ENCODE data around the gene RCOR1. TPM values are rescaled to one million over a fixed set of nuclear protein-coding genes. Genes with fewer than 3 reads are reported as not detected.

RCOR1 gene
- total and polyA plus RNA-seq, 12 donors = 3.1 to 16.9 (median 12.5) TPM

DNA sequence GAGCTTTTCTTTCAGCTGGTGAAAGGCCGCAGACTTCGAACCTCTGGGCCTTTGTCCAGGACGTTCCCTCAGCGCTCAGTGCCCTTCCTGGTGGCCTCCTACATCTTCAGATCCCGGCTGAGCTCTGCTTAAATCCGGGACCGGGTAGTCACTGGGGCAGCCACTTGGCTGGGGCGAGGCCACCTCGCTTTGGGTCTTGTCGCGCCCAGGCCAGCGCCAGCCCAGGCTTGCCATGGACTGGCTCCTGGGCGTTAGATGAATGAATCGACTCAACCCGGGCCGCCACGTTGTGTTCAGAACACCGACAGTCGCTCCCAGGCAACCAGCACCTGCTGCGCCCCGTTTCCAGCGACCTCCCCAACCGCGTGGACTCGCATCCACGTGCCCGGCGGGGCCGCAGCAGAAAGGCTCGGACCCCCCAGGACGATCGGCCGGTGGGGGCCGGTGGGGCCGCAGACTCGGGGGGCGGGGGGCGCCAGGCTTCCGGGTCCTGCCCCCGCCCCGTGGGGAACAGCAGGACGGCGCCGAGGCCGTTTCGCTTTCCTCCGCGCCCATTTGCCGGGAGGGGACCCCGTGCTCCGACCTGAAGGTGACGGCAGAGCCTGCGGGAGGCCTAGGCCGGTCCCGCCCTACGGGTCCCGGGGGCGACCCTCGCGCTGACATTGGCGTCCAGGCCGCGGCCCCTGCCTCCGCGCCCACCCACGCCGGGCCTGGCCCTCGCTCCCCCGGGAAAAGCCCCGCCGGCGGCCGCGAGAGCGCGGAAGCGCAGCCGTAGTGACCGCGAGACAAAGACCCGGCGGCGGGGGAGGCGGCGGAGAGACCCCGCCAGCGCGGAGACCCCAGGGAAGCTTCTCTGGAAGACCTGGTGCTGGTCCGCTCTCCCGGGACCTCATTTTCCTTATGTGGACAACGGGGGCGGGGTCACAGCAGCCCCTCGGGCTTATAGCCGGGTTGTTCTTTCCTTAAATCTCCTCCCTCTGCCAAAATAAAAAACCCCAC lies 37.3 kb upstream of the RCOR1 start:
- peak; percentile 36 to 47 for DNase-seq
- peaks cover 0 to 16% (median 4%) of the 10 kb centered on the region in 9 donors for H3K4me1 ChIP-seq
- WGBS, 2 donors = 4 to 5% methylated on average over 89 to 94 of the region's 94 CpGs
- H3K4me3 ChIP-seq = peak overlapping the region; percentile 73 to 99 (median 86)
- TF ChIP-seq, protein P1, sequence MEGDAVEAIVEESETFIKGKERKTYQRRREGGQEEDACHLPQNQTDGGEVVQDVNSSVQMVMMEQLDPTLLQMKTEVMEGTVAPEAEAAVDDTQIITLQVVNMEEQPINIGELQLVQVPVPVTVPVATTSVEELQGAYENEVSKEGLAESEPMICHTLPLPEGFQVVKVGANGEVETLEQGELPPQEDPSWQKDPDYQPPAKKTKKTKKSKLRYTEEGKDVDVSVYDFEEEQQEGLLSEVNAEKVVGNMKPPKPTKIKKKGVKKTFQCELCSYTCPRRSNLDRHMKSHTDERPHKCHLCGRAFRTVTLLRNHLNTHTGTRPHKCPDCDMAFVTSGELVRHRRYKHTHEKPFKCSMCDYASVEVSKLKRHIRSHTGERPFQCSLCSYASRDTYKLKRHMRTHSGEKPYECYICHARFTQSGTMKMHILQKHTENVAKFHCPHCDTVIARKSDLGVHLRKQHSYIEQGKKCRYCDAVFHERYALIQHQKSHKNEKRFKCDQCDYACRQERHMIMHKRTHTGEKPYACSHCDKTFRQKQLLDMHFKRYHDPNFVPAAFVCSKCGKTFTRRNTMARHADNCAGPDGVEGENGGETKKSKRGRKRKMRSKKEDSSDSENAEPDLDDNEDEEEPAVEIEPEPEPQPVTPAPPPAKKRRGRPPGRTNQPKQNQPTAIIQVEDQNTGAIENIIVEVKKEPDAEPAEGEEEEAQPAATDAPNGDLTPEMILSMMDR (IDR thresholded peaks at IDR 0.05) = no peak
- H3K27ac ChIP-seq = peak overlapping the region in 8 of 10 donors; percentile 41 to 86 (median 66)
- peak; percentile 61 to 85 (median 69) for ATAC-seq
- H3K9me3 ChIP-seq = no peaks in the 10 kb centered on the region
- intact Hi-C loops (cut with DNase I) = no loop called here
- no peaks in the 10 kb centered on the region for H3K36me3 ChIP-seq
- H3K27me3 ChIP-seq = peaks cover 0 to 6% (median 0%) of the 10 kb centered on the region in 7 donors

DNA sequence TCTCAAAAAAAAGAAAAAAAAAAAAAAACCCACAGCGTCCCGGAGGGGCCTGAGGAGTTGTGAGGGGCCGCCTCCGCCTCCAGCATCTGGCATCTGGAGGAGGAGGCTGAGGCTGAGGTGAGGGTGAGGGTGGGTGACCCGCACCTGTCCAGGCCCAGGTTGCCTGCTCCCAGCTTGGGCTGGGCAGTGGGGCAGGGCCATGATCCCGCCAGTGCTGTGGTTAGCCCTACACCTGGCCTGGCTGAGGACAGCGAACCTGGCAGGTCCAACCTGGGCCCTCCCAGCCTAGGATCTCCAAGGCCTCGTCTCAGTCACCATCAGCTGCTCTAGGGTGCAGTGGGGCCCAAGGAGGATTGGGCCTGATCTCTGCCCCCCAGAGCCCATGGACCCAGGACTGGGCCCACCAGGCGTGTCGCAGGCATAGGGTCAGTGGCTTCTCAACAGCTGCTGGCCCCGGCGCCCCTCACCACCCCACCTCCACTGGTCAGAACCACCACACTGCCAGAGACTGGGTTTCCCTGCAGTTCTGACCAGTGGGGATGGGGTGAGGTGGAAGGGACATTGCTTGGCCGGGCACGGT lies 36.3 kb upstream of the RCOR1 start:
- TF ChIP-seq, protein P1 (IDR thresholded peaks at IDR 0.05) = no peak
- Histone ChIP-seq H3K4me1 (peaks cover 0 to 16% (median 4%) of the 10 kb centered on the region in 9 donors), H3K4me3 (peak overlapping the region in 1 of 10 donors; percentile 99), H3K27me3 (no peaks in the 10 kb centered on the region), H3K9me3 (no peaks in the 10 kb centered on the region), H3K27ac (no peak overlapping the region), H3K36me3 (no peaks in the 10 kb centered on the region)
- 96 to 98% methylated on average over 13 to 14 of the region's 14 CpGs for WGBS, 2 donors
- intact Hi-C loops (cut with DNase I) = no loop called here
- DNase-seq = no peak
- ATAC-seq = peak in 2 of 8 donors; percentile 16 to 45

DNA sequence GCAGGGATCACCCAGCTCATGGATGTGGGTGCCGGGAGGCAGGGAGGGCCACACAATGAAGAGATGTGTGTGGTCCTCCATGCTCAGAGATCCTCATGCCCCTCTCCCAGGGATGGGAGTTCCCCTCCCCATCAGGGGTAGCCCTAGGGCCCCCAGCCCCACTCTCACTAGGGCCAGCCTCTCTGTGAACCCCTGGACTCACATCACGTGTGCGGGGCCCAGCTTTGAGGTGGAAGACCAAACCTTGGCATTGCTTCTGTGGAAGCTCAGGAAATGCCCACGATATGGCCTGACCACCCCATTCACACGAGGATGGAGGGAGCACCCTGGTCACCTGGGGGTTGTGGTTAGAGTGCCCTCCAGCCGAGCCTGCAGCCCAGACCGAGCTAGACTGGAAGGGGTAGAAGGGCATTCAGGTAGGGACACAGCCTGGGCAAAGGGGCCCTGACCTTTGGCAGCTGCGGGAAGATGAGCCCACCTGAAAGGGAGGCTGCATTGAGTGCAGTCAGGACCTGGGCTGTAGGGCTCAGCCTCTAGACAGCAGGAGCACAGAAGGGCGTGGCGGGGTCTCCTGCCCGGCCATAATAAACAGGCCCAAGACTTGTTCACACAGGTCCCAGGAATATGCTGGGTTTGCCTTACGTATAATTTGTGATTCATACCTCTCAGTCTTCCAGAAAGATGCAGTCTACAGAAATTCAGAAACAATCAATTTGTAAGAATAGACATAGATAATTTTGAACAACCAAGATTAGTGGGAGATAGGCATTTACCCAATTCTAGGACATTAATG lies 34.8 kb upstream of the RCOR1 start:
- intact Hi-C loops (cut with DNase I) = no loop called here
- Histone ChIP-seq H3K36me3 (no peaks in the 10 kb centered on the region), H3K4me3 (no peak overlapping the region), H3K9me3 (no peaks in the 10 kb centered on the region), H3K27ac (no peak overlapping the region), H3K4me1 (peaks cover 0 to 12% (median 4%) of the 10 kb centered on the region in 9 donors), H3K27me3 (no peaks in the 10 kb centered on the region)
- WGBS, 2 donors = 91% methylated on average over 12 of the region's 12 CpGs
- ATAC-seq (no peak), DNase-seq (no peak)
- TF ChIP-seq, protein P1 (IDR thresholded peaks at IDR 0.05) = no peak

DNA sequence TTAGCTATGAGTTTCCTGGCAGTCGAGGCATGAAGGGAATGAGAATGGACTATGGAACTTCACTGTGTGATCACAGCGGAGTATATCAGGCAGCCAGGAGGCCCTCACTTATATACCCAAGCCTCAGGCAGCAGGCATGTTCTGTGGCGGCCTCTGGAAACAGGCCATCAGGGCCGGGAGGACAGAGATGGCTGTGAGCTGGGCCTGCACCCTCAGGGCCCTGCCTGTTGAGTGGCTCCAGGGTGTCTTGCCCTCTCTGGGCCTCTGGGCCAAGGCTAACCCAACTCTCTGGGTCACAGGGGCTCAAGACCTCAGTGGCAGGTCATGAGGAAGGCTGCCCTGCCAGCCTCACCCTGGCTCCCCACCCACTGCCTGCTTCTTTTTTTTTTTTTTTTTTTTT lies 33.9 kb upstream of the RCOR1 start:
- TF ChIP-seq, protein P1 (IDR thresholded peaks at IDR 0.05) = no peak
- Histone ChIP-seq H3K36me3 (no peaks in the 10 kb centered on the region), H3K27me3 (no peaks in the 10 kb centered on the region), H3K4me1 (peaks cover 0 to 12% (median 4%) of the 10 kb centered on the region in 9 donors), H3K4me3 (no peak overlapping the region), H3K9me3 (peaks cover 0 to 1% (median 0%) of the 10 kb centered on the region in 11 donors), H3K27ac (no peak overlapping the region)
- DNase-seq (no peak), ATAC-seq (no peak)
- intact Hi-C loops (cut with DNase I) = no loop called here
- WGBS, 2 donors = 71 to 80% methylated on average over 4 of the region's 4 CpGs

All from heart right ventricle (tissue), 16 donors.